ENCODE results near the gene ABCA7. TPM values are rescaled to one million over a fixed set of nuclear protein-coding genes. Genes with fewer than 3 reads are reported as not detected.

ABCA7 gene
- total RNA-seq (10 to 100 TPM in 2 of 4 donors, 1 to 10 TPM in 2; 3.8 to 20.5 (median 10.9) TPM), polyA plus RNA-seq (10 to 100 TPM in 1 of 3 donors, 1 to 10 TPM in 2; 1.8 to 25.1 (median 9.9) TPM)

GRCh38 chr19:1039646-1040475 lies at the start of gene ABCA7:
Gene ABCA7, plus strand, starts transcription at chr19:1040107. Its CDS starts 1,255 bp downstream, at chr19:1041362.
- peak; percentile 99 for DNase-seq
- H3K27me3 ChIP-seq, result peaks cover 0 to 20% (median 10%) of the 10 kb centered on the region in 3 donors
- peaks cover 0 to 35% (median 31%) of the 10 kb centered on the region in 4 donors for H3K4me1 ChIP-seq
- H3K36me3 ChIP-seq, result peaks cover 0 to 32% (median 4%) of the 10 kb centered on the region in 4 donors
- H3K4me3 ChIP-seq, result peak within 1 kb of the TSS; percentile 19 to 57 (median 46)
- WGBS, 2 donors, result 1 to 3% methylated on average over 56 of the region's 56 CpGs
- intact Hi-C loops (cut with DNase I), result loop anchor here (5.0 kb wide), 1 partner anchor 397 kb away; the partner anchor contains the start of gene RPS15
- H3K27ac ChIP-seq, result peak within 1 kb of the TSS; percentile 49 to 66 (median 64)
- peak; percentile 7 to 60 for TF ChIP-seq POLR2A (IDR thresholded peaks at IDR 0.05)
- TF ChIP-seq POLR2AphosphoS5 (IDR thresholded peaks at IDR 0.05), result peak in 3 of 4 donors; percentile 88 to 90 (median 90)
- no peak for TF ChIP-seq CTCF (IDR thresholded peaks at IDR 0.05)
- no peaks in the 10 kb centered on the region for H3K9me3 ChIP-seq

GRCh38 chr19:990119-990571 lies 49.8 kb upstream of the ABCA7 start:
- 89 to 90% methylated on average over 27 of the region's 27 CpGs for WGBS, 2 donors
- no peaks in the 10 kb centered on the region for H3K9me3 ChIP-seq
- H3K27me3 ChIP-seq, result peaks cover 0 to 8% (median 0%) of the 10 kb centered on the region in 3 donors
- H3K4me1 ChIP-seq, result peaks cover 0 to 5% (median 3%) of the 10 kb centered on the region in 4 donors
- intact Hi-C loops (cut with DNase I), result no loop called here
- DNase-seq, result no peak
- TF ChIP-seq EP300 (IDR thresholded peaks at IDR 0.05) (no peak), POLR2A (IDR thresholded peaks at IDR 0.05) (no peak), CTCF (IDR thresholded peaks at IDR 0.05) (no peak), POLR2AphosphoS5 (IDR thresholded peaks at IDR 0.05) (no peak)
- peaks cover 0 to 68% (median 24%) of the 10 kb centered on the region in 4 donors for H3K36me3 ChIP-seq
- H3K4me3 ChIP-seq, result no peak overlapping the region
- no peak overlapping the region for H3K27ac ChIP-seq

- Histone ChIP-seq H3K27me3 (peaks cover 0 to 14% (median 3%) of the 10 kb centered on the region in 3 donors), H3K4me1 (peaks cover 0 to 2% (median under 1%) of the 10 kb centered on the region in 4 donors), H3K36me3 (peaks cover 0 to 68% (median 24%) of the 10 kb centered on the region in 4 donors), H3K4me3 (no peak overlapping the region), H3K9me3 (no peaks in the 10 kb centered on the region), H3K27ac (peak overlapping the region in 1 of 4 donors; percentile 27)
- intact Hi-C loops (cut with DNase I), result no loop called here
- no peak for DNase-seq
- TF ChIP-seq POLR2A (IDR thresholded peaks at IDR 0.05) (no peak), CTCF (IDR thresholded peaks at IDR 0.05) (no peak), EP300 (IDR thresholded peaks at IDR 0.05) (no peak), POLR2AphosphoS5 (IDR thresholded peaks at IDR 0.05) (no peak)
- 93 to 94% methylated on average over 23 of the region's 23 CpGs for WGBS, 2 donors
These were observed 49.2 kb upstream of the ABCA7 start for GRCh38 chr19:990746-991145.

GRCh38 chr19:991174-991931 lies 48.6 kb upstream of the ABCA7 start:
- TF ChIP-seq POLR2A (IDR thresholded peaks at IDR 0.05) (no peak), EP300 (IDR thresholded peaks at IDR 0.05) (no peak), CTCF (IDR thresholded peaks at IDR 0.05) (no peak), POLR2AphosphoS5 (IDR thresholded peaks at IDR 0.05) (no peak)
- H3K4me1 ChIP-seq, result peaks cover 0 to 8% (median 6%) of the 10 kb centered on the region in 4 donors
- no peak for DNase-seq
- WGBS, 2 donors, result 74 to 88% methylated on average over 45 to 47 of the region's 47 CpGs
- no peaks in the 10 kb centered on the region for H3K9me3 ChIP-seq
- no peak overlapping the region for H3K4me3 ChIP-seq
- intact Hi-C loops (cut with DNase I), result no loop called here
- H3K36me3 ChIP-seq, result peaks cover 0 to 62% (median 22%) of the 10 kb centered on the region in 4 donors
- peaks cover 5 to 20% (median 9%) of the 10 kb centered on the region in 3 donors for H3K27me3 ChIP-seq
- H3K27ac ChIP-seq, result no peak overlapping the region

All from sigmoid colon (tissue), 7 donors.